GF-D8 (cell line): ENCODE results near the gene RPUSD2.
"Not testable (repeated sequence)": the region's sequence is repeated elsewhere in the genome, so short reads cannot be mapped to it uniquely, and the experiment has no call there.

Source experiments
- DNase-seq: peaks from one replicate; lab custom pipeline; 2025; lab: John Stamatoyannopoulos, UW

The RPUSD2 gene

DNA sequence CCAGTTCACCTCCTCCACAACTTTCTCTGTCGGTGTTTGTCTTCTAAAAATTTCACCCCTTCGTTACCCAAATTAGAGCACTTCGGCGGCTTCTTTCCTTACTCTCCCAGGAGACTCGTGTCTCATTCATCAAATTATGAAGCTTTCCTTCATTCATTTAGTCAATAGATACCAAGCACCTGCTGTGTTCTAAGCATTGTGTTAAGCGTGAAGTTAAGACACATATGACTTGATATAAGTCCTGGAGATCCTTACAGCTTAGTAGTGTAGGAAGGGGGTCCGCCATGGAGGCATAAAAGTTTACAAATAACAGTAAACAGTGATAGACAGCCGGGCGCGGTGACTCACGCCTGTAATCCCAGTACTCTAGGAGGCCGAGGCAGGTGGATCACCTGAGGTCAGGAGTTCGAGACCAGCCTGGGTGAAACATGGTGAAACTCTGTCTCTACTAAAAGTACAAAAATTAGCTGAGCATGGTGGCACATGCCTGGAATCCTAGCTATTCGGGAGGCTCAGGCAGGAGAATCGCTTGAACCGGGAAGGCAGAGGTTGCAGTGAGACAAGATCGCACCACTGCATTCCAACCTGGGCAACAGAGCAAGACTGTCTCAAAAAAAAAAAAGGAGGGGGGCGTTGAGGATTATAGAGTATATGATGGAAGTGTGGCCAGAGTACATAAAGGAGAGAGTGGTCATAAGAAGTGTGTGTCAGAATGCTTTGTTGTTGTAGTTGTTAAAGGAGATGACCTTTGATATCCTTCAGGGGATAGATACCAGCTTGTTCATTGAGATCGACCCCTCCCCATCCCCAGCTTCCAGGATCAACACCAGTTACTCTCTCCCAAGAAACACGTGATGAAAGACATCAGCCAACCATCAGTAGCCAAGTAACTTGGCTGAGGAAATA lies 3.5 kb upstream of the RPUSD2 start:
- no peak for DNase-seq

DNA sequence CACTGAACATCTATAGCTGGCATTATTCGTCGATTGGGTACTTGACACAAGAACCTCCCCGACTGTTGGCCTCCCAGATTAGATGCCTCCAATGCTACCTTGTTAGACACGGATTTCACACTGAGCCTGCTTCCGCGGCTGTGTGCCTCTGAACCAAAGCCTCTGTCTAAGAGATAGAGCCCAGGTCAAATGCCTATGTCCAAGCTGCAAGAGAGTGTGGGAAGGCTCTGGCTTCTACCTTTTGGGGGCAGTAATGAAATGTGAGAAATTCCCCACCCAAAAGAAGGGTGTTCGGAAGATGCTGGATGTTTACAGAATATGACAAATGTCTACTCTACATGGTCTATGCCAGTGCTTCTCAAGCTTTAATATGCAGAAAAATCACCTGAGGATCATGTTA lies 2.0 kb upstream of the RPUSD2 start:
- DNase-seq = no peak

DNA sequence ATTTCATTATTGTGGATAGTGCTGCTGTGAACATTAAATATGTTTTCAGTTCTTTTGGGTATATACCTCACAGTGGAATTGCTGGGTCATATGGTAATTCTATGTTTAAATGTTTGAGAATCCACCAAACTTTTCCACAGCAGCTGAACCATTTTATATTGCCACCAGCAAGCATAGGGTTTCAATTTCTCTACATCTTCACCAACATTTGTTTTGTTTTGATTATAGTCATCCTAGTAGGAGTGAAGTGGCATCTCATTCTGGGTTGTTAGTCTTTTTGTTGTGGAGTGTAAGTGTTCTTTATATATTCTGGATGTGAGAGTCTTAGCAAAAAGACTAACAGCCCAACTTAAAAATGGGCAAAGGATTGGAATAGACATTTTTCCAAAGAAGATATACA lies 6.0 kb downstream of the RPUSD2 start:
- no peak for DNase-seq

DNA sequence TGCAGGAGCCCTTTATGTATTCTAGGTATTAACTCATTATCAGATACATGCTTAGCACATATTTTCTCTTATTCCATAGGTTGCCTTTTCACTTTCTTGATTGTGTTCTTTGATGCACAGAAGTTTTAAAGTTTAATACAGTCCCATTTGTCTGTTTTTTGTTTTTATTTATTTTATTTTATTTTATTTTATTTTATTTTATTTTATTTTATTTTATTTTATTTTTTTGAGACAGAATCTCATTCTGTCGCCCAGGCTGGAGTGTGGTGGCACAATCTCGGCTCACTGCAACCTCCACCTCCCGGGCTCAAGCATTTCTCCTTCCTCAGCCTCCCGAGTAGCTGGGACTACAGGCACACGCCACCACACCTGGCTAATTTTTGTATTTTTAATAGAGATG lies 7.8 kb downstream of the RPUSD2 start:
- not testable (repeated sequence) for DNase-seq

DNA sequence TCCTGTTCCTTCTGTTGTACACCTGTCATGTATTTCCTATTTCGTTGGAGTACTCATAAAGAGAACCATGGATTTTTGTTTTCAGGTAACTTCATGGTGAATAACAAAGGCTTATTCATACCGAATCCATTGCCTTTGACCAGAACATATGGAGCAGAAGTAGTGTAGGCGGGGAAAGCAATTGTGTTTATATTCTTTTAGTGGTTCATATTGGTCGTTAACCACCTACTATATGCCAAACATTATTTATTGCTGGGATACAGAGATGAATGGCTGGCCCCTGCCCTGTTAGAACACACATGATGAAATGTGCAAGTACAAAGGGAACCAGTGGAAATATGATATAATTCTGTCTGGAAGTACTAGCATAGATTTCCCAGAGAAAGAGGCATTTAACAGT lies 9.8 kb downstream of the RPUSD2 start:
- no peak for DNase-seq

DNA sequence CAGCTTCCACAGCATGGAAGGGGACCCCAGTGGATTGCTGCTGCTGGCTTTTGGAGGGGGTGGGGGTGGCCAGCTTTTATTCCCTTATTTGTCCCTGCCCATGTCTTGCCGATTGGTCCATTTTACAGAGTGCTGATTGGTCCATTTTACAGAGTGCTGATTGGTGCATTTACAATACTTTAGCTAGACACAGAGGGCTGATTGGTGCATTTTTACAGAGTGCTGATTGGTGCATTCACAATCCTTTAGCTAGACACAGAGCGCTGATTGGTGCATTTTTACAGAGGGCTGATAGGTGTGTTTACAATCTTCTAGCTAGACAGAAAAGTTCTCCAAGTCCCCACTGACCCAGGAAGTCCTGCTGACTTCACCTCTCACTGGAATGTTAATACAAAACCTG lies 12.7 kb downstream of the RPUSD2 start:
- not testable (repeated sequence) for DNase-seq

DNA sequence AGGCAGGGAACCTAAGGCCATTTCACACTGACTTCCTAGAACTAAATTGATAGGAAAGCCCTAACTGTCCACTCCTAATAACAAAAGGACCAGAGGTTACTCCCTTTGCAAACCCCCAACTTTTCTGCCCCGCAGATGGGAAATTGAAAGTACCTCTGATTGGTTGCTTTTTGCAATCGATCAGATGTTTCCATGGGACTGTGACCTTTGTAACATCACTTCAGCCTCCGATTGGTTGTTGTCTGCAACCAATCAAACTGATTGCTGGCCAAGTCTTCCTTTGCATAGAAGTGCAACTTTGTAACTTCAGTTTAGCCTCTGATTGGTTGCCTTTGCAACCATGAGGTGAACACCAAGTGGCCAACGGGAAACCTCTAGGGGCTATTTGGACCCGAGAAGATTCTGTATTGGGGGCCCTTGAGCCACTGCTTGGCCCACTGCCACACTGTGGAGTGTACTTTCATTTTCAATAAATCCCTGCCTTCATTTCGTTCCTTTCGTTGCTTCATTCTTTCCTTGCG lies 13.7 kb downstream of the RPUSD2 start:
- no peak for DNase-seq

DNA sequence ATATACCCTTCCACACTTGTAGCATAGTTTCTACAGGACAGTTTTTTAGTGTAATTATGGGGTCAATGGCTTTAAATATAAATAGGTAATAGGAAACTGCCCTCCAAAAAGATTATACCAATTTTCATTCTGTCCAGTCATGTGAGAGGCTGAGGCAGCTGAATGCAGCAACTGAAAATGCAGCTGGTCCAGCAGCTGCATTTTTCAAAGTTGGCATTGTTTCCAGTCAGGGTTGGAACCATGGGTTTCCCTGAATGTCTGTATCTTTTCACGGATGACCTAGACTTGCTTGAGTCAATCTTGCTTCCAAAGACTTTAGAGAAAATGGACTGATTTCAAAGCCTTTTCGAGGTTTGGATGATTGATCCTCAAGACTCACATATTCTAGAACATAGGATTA lies 15.1 kb downstream of the RPUSD2 start:
- DNase-seq = no peak

DNA sequence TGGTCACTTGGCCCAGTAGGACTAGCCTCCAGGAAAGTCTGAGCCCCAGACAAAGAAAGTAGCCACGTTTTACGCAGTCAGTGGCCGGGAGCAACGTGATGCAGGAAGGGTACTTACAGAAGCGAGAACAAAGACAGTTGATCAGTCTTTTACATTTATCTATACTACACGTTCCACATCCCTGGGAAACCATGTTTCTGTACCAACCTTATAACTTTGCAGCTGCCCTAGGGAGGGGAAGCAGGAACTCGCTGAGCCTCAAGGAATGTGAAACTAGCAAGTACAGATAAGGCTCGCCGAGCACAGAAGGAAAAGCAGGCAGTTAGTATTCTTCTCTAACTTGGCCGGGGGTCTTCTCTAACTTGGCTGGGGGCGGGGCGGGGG lies 21.6 kb downstream of the RPUSD2 start:
- DNase-seq = no peak

DNA sequence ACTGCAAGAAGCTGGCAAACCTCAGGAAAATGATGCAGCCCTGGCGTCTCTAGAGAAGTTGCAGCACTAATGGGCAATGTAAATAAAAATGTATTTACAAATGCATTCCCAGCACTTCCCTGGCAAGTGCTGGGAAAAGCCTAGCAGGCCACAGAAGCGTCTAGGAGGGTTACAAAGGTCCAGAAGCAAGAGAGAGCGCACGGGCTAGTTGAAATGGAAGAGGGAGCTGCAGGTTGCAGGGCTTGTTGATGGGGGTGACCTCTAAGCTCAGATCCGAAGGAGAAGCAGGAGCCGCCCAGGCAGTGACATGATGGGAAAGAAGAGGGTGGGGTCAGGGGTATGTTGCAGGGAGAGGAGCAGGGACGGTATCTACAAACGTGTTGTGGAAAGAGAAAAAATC lies 22.3 kb downstream of the RPUSD2 start:
- no peak for DNase-seq

DNA sequence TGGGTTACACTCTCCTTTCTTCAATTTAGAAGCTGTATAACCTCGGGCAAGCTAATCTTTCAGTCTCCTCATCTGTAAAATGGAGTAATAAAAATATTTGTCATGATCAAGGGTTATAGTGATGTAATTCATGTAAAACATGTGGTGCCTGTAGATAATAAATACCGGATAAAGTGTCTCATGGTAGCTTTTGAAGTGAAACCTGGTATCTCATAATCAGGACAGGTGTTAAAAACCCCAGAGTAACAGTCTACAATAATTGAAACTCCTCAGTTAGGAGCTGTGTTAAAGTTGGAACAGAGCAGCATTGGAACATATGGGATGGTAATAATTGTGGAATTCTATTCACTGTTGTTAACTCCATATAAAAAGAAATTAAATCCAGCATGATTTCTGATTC lies 24.1 kb downstream of the RPUSD2 start:
- DNase-seq = no peak

DNA sequence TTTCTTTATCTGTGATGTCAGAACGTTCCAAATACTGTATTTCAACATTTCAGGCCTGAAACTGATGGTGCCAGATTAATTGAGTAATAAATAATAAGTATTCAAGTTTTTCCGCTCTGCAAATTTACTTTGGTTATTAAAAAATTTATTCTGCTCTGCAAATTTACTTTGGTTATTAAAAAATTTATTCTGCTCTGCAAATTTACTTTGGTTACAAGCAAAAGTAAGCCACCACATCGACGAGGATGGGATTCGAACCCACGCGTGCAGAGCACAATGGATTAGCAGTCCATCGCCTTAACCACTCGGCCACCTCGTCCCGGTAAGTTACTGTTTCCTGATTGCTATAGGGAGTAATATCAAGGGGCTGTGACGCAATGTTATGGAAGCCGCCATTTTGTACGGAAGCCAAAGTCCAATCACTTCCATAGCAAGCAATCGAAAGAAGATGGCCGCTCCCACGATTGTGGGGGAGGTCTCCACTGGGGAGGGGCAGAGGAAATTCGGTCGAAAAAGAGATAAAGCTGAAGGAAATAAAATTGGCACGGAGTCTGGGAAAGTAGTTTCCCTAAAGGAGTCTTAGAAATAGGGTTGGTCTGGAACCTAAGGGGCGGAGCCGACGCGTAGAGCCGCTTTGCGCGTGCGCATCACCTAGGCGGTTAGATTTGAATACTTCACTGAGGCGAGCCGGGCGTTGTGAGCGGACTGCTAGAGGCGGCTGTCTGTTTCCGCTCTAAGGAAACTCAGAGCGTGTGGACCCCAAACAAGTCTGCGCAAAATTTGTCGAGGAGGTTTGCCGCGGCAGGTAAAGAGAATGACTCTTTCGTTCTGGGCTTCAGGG lies 24.7 kb downstream of the RPUSD2 start, which contains the start of gene KNL1:
KNL1 (plus strand) TSS at position 662 of the 841 bp plus-strand sequence. CDS start 8,683 bp downstream, outside the sequence.
- DNase-seq = peak; percentile 67

DNA sequence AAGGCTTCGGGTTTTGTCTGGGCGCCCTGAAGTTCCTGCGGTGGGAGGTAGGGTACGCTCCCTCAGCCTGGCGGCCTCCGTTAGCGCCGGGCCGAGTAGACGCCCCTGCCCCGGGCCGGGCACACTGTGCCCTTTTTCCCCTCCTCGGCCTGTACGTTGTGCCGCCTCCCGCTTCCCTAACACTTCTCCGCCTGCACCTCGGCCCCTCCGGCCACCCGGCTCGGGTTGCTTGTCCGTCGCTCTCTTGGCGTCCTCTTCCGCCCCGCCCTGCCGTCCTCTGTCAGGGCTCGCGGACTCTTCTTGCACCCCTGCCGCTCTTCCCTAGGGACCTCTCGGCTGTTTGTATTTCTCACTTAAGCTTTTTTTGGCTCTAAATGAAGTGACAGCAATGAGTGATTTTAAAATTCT lies 25.3 kb downstream of the RPUSD2 start:
- peak; percentile 21 for DNase-seq

DNA sequence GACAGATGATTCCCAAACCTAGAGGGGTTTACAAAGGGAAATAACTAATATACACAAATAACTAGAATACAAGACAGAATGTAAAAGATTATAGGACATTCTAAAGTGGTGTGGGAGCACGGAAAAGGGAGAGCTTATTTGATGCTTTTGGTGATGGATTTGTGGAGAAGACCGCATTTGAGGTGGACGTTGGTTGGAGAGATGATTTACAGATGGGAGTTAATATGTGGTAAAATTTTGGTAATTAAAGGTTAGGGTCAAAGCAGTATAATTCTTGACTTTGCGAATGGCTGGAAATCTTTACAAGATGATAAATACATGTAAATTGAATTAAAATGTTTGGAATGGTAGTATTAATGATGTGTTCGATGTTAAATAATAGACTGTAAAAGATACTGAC lies 26.1 kb downstream of the RPUSD2 start:
- DNase-seq = no peak

DNA sequence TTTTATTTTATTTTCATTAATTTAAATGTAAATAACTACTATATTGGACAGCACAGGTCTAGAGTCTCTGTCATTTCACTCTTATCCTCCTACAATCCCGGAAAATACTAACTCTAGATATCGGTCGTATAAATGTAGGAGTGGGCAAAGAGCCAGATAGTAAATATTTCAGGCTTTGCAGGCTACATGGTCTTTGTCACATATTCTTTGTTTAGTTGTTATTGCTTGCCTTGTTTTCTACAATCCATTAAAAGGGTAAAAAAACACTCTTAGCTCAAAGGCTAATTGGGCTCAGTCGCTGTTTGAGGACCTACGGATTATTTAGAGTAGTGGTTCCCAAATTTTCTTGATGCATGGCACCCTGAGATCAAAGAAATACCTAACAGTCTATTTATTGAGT lies 26.7 kb downstream of the RPUSD2 start:
- no peak for DNase-seq

DNA sequence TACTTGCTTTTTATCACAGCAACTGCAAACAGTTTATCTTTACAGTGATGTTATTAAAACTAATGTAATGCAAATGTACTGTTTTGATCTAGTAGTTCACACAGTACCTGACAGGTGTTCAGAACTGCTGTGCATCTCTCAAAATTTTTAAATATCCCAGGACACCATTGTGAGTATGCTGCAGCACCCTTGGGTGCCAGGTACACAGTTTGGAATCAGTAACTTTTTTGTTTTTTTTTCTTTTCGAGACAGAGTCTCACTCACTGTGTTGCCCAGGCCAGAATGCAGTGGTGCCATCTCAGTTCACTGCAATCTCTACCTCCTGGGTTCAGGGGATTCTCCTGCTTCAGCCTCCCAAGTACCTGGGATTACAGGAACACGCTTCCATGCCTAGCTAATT lies 27.9 kb downstream of the RPUSD2 start:
- DNase-seq = no peak

DNA sequence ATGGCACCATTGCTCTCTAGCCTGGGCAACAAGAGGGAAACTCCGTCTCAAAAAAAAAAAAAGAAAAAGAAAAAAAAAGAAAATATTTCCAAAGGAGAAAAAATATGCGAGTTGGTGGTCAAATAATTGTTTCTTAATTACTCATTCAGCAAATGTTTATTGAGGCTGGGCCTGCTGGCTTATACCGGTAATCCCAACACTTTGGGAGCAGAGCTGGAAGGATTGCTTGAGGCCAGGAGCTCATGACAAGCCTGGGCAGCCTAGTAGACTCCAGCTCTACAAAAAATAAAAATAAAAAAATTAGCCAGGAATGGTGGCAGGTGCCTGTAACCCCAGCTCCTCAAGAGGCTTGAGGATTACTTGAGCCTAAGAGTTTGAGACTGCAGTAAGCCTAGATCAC lies 29.0 kb downstream of the RPUSD2 start:
- no peak for DNase-seq

DNA sequence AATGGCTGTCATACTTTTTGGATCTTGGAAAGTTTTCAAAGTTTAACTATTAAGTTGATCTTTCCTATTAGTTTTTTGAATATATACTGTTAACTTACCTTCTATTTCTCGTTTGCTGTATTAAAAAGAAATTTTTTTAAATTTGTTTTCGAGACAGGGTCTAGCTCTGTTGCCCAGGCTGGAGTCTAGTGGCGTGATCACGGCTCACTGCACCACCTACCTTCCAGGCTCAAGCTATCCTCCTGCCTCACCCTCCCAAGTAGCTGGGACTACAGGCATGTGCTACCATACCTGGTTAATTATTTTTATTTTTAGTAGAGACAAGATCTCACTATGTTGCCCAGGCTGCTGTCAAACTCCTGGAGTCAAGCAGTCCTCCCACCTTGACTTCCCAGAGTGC lies 29.6 kb downstream of the RPUSD2 start:
- DNase-seq = no peak

DNA sequence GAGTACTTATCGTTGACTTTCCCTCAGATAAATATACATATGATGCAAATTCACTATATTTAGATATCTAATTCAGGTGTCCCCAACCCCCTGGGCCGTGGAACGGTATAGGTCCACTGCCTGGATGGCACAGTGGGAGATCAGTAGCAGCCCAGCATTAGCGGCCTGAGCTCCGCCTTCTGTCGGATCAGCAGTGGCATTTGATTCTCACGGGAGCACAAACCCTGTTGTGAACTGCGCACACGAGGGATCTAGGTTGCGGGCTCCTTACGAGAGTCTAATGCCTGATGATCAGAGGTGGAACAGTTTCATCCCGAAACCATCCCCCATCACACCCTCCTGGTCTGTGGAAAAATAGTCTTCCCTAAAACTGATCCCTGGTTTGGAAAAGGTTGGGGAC lies 31.9 kb downstream of the RPUSD2 start:
- DNase-seq = no peak

DNA sequence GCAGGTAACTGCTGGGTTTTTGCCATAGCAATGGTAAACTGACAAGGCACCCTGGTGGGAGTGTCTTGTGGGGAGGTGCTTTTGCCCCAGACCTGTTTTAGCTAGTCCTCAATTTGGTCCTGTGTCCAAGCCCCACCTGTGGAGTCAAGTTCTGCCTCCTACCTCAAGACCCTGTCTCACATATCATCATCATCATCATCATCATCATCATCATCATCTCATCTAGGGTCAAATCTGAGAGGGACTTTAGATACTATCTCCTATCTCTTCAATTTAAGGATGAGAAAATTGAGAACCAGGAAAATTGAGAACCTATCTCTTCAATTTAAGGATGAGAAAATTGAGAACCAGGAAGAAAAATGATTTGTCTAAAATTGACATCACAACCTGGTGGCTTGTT lies 34.8 kb downstream of the RPUSD2 start:
- DNase-seq = no peak

DNA sequence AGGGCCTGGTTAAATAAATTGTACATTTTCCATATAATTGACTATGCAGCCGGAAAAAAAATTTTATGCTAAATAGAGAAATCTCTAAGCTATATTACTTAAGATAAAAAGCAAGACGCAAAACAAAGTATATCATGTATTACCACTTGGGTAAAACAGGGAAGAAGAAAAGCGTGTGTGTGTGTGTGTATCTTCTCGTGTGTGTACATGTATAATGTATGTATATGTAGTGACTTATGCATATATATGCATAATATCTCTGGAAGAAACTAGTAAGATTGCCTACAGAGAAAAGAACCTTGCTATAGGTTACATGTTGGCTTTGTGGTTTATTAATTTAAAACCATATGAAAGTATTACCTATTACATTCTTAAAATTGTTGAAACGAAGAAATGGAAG lies 44.0 kb downstream of the RPUSD2 start:
- DNase-seq = no peak

DNA sequence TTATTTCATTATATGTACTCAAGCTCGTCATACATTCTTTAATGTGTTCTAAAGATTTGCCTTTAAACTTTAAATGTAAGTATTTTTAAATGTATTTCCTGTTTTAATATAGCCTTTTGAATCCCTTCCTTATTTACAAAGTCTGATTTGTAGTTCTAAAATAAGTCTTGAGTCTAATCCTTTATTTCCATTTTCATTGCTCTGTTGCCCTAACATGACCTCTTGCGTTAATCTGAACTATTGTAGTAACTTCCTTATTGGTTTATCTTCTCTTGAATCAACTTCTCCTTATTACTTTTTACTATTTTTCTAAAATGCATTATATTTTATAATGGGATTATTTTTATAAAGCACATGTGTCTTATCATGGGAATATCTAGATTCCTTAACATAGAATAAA lies 48.9 kb downstream of the RPUSD2 start:
- DNase-seq = peak; percentile 1

DNA sequence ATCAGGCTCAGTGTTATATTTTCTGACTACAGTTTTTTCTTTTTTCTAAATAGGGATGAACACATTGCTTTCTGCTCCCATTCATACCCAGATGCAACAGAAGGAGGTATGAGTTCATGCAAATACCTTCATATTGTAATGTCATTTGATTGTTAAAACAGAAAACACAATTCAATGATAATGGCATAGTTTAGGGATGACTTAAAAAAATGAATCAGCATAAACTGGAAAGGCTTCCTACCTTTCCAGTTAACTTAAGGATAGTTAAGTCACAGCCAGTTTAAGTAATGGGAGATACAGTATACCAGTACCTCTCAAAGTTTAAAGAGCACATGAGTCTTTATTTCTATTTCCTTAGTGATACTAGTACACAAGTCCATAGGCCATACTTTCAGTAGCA lies 49.8 kb downstream of the RPUSD2 start:
- DNase-seq = no peak
